Activated CD4-positive, alpha-beta memory T cell treated with anti-CD3 and anti-CD28 coated beads for 36 hours (primary cell): ENCODE measurements around the gene MEIS3. TPM values are rescaled to one million over a fixed set of nuclear protein-coding genes. Genes with fewer than 3 reads are reported as not detected.

ENCODE experiments used
- CTCF ChIA-PET: fragments of 350-600 bp; sonication (Branson Sonifier 250); formaldehyde crosslinking; loops from one replicate; lab custom pipeline; 2021; ENCODE audit warnings: antibody characterized with exemption, inconsistent platforms; lab: Charles Lee
- POLR2A ChIA-PET: fragments of 350-600 bp; sonication (Branson Sonifier 250); formaldehyde crosslinking; loops from one replicate; lab custom pipeline; 2021; ENCODE audit warnings: antibody characterized with exemption; lab: Charles Lee
- DNase-seq: peaks from one replicate; pipeline ENCODE4 v3.0.0-alpha.2; 2020
- H3K27ac Mint-ChIP-seq: one replicate; pipeline ENCODE4 v1.8.0; 2021; ENCODE audit warnings: mixed read lengths
- H3K27me3 Mint-ChIP-seq: one replicate; pipeline ENCODE4 v1.8.0; 2021; ENCODE audit warnings: mixed read lengths
- H3K36me3 Mint-ChIP-seq: one replicate; pipeline ENCODE4 v1.8.0; 2021; ENCODE audit warnings: mixed read lengths
- H3K4me1 Mint-ChIP-seq: one replicate; pipeline ENCODE4 v1.8.0; 2021; ENCODE audit warnings: low read depth, mixed read lengths
- H3K4me3 Mint-ChIP-seq: one replicate; pipeline ENCODE4 v1.8.0; 2021; ENCODE audit warnings: mild to moderate bottlenecking, mixed read lengths
- H3K9me3 Mint-ChIP-seq: one replicate; pipeline ENCODE4 v1.8.0; 2021; ENCODE audit warnings: mixed read lengths
- intact Hi-C: fragments of 100-400 bp; cut with micrococcal nuclease; formaldehyde crosslinking; loops from one replicate; pipeline ENCODE4 v1.15.1; 2023
- total RNA-seq, 2 experiments: library from RNA; stranded (reverse); gene quantifications; one replicate each; pipeline ENCODE4 v1.2.3, GENCODE V29; 2021

MEIS3 gene
- total RNA-seq, 2 experiments from 2014 or later, result 0.26 to 0.63 TPM

GRCh38 chr19:47434088-47434487 is 14.8 kb upstream of the MEIS3 start:
- no peaks in the 10 kb centered on the region for H3K36me3 Mint-ChIP-seq
- peaks cover 42% of the 10 kb centered on the region for H3K27me3 Mint-ChIP-seq
- DNase-seq, result no peak
- no peaks in the 10 kb centered on the region for H3K9me3 Mint-ChIP-seq
- H3K4me3 Mint-ChIP-seq, result no peak overlapping the region
- H3K27ac Mint-ChIP-seq, result no peak overlapping the region
- intact Hi-C loops, result loop anchor here (10.0 kb wide), 1 partner anchor 171 kb away; the partner anchor contains the start of gene BICRA
- POLR2A ChIA-PET, result interaction anchor here (0.6 kb wide), 1 partner anchor 14 kb away, joined by 3 read pairs; no protein-coding TSS in a partner anchor
- H3K4me1 Mint-ChIP-seq, result peaks cover 24% of the 10 kb centered on the region
- CTCF ChIA-PET, result interaction anchor here (1.2 to 8.0 kb wide), 6 partner anchors 50 to 275 kb away, joined by 3 to 193 read pairs (median 62); partner anchors contain the start of genes DHX34, EHD2, KPTN and NAPA

DNA sequence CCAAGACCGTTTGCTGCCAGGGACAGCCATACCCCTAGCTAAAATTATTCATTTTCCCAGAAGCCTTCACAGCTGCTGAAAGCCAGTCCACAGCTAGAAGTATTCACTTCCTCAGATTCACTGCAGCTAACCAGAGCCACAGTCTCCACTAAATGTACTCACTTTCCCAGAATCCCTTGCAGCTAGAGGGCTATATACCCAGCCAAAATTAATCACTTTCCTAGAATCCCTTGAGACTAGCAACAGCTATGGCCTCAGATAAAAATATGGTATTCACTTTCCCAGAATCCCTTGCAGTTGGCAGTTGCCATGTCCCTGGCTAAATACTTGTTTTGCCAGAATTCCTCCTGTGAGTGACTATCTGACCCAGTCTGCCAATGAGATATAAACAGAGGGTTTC is 13.8 kb upstream of the MEIS3 start:
- Mint-ChIP-seq H3K27ac (no peak overlapping the region), H3K36me3 (no peaks in the 10 kb centered on the region), H3K9me3 (no peaks in the 10 kb centered on the region), H3K4me3 (no peak overlapping the region), H3K4me1 (peaks cover 24% of the 10 kb centered on the region), H3K27me3 (peaks cover 36% of the 10 kb centered on the region)
- intact Hi-C loops, result loop anchor here (10.0 kb wide), 1 partner anchor 172 kb away; the partner anchor contains the start of gene BICRA
- ChIA-PET CTCF (interaction anchor here (0.6 to 8.0 kb wide), 11 partner anchors 13 to 420 kb away, joined by 3 to 193 read pairs (median 6); partner anchors contain the start of genes DHX34, EHD2, KPTN and NAPA), POLR2A (interaction anchor here (1.1 kb wide), 1 partner anchor 12 kb away, joined by 3 read pairs; no protein-coding TSS in a partner anchor)
- no peak for DNase-seq

GRCh38 chr19:47432499-47432898 is 13.2 kb upstream of the MEIS3 start:
- CTCF ChIA-PET, result interaction anchor here (0.6 to 8.0 kb wide), 10 partner anchors 10 to 436 kb away, joined by 3 to 193 read pairs (median 3); partner anchors contain the start of genes EHD2, KPTN and NAPA
- no peak for DNase-seq
- intact Hi-C loops, result loop anchor here (10.0 kb wide), 1 partner anchor 172 kb away; the partner anchor contains the start of gene BICRA
- POLR2A ChIA-PET, result interaction anchor here (1.1 kb wide), 1 partner anchor 12 kb away, joined by 3 read pairs; no protein-coding TSS in a partner anchor
- no peak overlapping the region for H3K27ac Mint-ChIP-seq
- peaks cover 31% of the 10 kb centered on the region for H3K27me3 Mint-ChIP-seq
- H3K4me3 Mint-ChIP-seq, result no peak overlapping the region
- peaks cover 24% of the 10 kb centered on the region for H3K4me1 Mint-ChIP-seq
- no peaks in the 10 kb centered on the region for H3K9me3 Mint-ChIP-seq
- H3K36me3 Mint-ChIP-seq, result no peaks in the 10 kb centered on the region

- POLR2A ChIA-PET, result no interaction called here
- CTCF ChIA-PET, result interaction anchor here (0.7 to 8.0 kb wide), 5 partner anchors 10 to 436 kb away, joined by 3 to 193 read pairs (median 6); partner anchors contain the start of genes EHD2 and KPTN
- H3K4me3 Mint-ChIP-seq, result no peak overlapping the region
Measured at GRCh38 chr19:47432091-47432490, 12.8 kb upstream of the MEIS3 start.

DNA sequence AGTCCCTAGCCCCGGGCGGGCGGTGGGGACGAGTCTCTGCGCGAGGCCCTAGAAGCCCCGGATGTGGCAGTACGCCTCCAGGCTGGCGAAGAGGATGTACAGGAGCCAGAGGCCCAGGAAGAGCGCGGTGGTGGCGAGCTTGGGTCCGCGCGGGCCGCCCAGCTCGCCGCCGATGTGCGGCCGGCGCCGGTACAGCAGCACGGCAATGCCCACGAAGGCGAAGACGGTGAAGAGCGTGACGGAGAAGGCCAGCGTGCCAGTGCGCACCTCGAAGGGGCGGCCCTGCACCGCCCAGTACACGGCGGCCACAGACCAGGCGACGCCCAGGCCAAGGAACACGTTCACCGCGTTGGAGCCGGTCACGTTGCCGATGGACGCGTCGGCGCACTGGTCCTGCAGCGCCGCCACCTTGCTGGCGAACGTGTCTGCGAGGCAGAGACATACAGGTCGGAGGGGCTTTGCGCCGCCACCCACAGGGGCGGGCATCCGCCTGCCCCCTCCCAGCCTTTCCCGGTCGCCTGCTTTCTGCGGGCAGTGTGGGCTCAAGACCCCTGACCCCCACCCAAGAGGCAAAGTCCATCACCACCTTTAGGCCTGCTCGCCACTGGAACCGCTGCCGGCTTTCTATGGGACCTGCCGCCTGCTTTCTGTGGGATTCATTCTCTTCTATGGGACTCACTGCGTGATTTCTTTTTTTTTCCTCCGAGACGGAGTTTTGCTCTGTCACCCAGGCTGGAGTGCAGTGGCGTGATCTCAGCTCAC is 10.9 kb upstream of the MEIS3 start:
- no peak overlapping the region for H3K27ac Mint-ChIP-seq
- intact Hi-C loops, result loop anchor here (10.0 kb wide), 1 partner anchor 175 kb away; the partner anchor contains the start of gene BICRA
- no peaks in the 10 kb centered on the region for H3K9me3 Mint-ChIP-seq
- peak overlapping the region; percentile 23 for H3K4me3 Mint-ChIP-seq
- H3K27me3 Mint-ChIP-seq, result peaks cover 30% of the 10 kb centered on the region
- CTCF ChIA-PET, result interaction anchor here (1.0 to 3.0 kb wide), 4 partner anchors 39 to 276 kb away, joined by 4 to 17 read pairs (median 10); partner anchors contain the start of gene KPTN
- peak; percentile 59 for DNase-seq
- H3K36me3 Mint-ChIP-seq, result no peaks in the 10 kb centered on the region
- peaks cover 11% of the 10 kb centered on the region for H3K4me1 Mint-ChIP-seq
- POLR2A ChIA-PET, result no interaction called here

More at GRCh38 chr19:47432091-47432490, 12.8 kb upstream of the MEIS3 start:
- H3K9me3 Mint-ChIP-seq, result no peaks in the 10 kb centered on the region
- intact Hi-C loops, result loop anchor here (10.0 kb wide), 1 partner anchor 173 kb away; the partner anchor contains the start of gene BICRA
- no peak overlapping the region for H3K27ac Mint-ChIP-seq
- no peak for DNase-seq
- H3K36me3 Mint-ChIP-seq, result no peaks in the 10 kb centered on the region
- peaks cover 24% of the 10 kb centered on the region for H3K4me1 Mint-ChIP-seq
- peaks cover 27% of the 10 kb centered on the region for H3K27me3 Mint-ChIP-seq

GRCh38 chr19:47429140-47429793 is 9.9 kb upstream of the MEIS3 start:
- no peaks in the 10 kb centered on the region for H3K9me3 Mint-ChIP-seq
- ChIA-PET POLR2A (no interaction called here), CTCF (interaction anchor here (1.0 to 3.0 kb wide), 13 partner anchors 7 to 284 kb away, joined by 3 to 25 read pairs (median 7); partner anchors contain the start of genes EHD2 and KPTN)
- H3K4me1 Mint-ChIP-seq, result peaks cover 10% of the 10 kb centered on the region
- no peak for DNase-seq
- no peak overlapping the region for H3K27ac Mint-ChIP-seq
- H3K27me3 Mint-ChIP-seq, result peaks cover 33% of the 10 kb centered on the region
- intact Hi-C loops, result no loop called here
- H3K4me3 Mint-ChIP-seq, result no peak overlapping the region
- no peaks in the 10 kb centered on the region for H3K36me3 Mint-ChIP-seq

DNA sequence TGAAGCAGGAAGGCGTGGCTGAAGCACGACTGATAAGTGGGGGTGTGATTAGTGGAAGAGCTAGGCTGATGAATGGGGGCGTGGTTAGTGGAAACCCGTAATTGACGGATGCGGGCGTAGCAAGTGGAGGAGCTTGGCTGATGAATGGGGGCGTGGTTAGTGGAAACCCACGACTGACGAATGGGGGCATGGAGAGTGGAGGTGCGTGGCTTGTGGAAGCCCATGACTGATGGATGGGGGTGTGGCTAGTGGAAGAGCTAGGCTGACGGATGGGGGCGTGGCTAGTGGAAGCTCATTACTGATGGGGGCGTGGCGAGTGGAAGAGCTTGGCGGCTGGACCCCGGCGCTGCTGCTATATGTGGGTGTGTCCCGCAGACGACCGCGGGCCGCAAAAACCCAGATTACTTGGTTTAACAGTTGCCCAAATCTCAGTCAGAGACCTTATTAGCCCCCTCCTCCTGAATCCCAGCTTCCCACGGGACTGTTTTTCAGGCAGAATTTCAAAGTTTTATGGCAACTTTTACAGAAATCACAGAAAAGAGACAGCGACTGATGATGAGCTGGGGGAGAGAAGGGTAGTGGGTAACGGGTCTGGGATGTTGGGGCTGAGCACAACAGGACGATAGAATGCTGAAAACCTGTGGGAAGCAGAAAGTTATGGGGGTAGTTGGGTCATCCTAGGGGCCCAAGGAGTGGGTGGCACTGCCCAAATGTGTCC is 9.0 kb upstream of the MEIS3 start:
- CTCF ChIA-PET, result interaction anchor here (0.8 to 3.0 kb wide), 21 partner anchors 8 to 308 kb away, joined by 3 to 25 read pairs (median 7); partner anchors contain the start of genes DHX34, EHD2, KPTN and NAPA
- peaks cover 40% of the 10 kb centered on the region for H3K27me3 Mint-ChIP-seq
- peak; percentile 92 for DNase-seq
- peaks cover 10% of the 10 kb centered on the region for H3K4me1 Mint-ChIP-seq
- POLR2A ChIA-PET, result interaction anchor here (0.8 to 1.0 kb wide), 2 partner anchors 154 to 172 kb away, joined by 3 to 4 read pairs; no protein-coding TSS in a partner anchor
- no peak overlapping the region for H3K27ac Mint-ChIP-seq
- H3K9me3 Mint-ChIP-seq, result no peaks in the 10 kb centered on the region
- intact Hi-C loops, result no loop called here
- no peaks in the 10 kb centered on the region for H3K36me3 Mint-ChIP-seq
- H3K4me3 Mint-ChIP-seq, result no peak overlapping the region

DNA sequence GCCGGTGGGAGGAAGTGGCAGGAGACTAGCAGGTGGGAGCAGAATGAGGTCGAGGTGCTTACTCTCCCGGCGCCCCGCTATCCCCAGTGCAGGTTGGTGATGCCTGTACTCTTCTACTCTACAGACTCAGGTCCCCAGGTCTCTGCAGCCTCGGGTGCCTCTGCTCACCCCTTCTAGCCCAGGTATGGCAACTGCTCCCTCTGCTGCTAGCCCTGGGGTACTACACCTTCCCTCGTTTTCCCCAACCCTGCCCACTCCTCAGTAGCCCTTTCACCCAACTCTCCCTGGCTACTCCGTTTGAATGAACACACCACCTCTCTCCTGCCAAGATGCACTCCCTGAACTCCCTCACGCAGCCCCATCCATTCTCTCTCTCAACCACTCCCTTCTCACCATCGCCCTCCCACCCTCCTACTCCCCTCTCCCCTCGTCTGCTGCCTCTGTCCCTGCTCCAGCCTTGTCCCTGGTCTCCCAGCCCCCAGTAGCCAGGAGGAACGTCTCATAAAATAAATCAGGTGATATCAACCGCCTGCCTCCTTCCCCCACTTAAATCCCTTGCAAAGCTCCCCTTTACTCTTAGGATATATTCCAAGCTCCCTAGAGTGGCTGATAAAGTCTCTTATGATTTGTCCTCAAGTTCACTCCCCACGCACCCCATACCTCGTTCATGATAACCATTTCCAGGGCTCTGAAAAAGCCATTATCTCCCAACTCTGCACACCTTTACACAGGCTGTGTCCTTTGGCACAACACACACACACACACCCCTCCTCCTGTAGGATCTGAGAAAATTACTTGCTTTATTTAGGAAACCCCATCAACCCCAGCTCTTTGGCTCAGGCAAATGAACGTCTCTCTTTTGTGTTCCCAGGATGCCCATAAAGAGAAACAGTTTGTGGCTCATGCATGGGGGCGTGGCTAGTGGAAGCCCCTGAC is 8.2 kb upstream of the MEIS3 start:
- no peak overlapping the region for H3K27ac Mint-ChIP-seq
- H3K4me1 Mint-ChIP-seq, result peaks cover 10% of the 10 kb centered on the region
- no peaks in the 10 kb centered on the region for H3K9me3 Mint-ChIP-seq
- peaks cover 47% of the 10 kb centered on the region for H3K27me3 Mint-ChIP-seq
- H3K4me3 Mint-ChIP-seq, result no peak overlapping the region
- POLR2A ChIA-PET, result interaction anchor here (0.8 to 1.0 kb wide), 2 partner anchors 154 to 173 kb away, joined by 3 to 4 read pairs; no protein-coding TSS in a partner anchor
- peak; percentile 83 for DNase-seq
- CTCF ChIA-PET, result interaction anchor here (0.8 to 3.0 kb wide), 20 partner anchors 9 to 309 kb away, joined by 3 to 25 read pairs (median 7); partner anchors contain the start of genes DHX34, EHD2, KPTN and NAPA
- H3K36me3 Mint-ChIP-seq, result no peaks in the 10 kb centered on the region
- intact Hi-C loops, result loop anchor here (2.0 kb wide), 1 partner anchor 131 kb away; no protein-coding TSS in a partner anchor

DNA sequence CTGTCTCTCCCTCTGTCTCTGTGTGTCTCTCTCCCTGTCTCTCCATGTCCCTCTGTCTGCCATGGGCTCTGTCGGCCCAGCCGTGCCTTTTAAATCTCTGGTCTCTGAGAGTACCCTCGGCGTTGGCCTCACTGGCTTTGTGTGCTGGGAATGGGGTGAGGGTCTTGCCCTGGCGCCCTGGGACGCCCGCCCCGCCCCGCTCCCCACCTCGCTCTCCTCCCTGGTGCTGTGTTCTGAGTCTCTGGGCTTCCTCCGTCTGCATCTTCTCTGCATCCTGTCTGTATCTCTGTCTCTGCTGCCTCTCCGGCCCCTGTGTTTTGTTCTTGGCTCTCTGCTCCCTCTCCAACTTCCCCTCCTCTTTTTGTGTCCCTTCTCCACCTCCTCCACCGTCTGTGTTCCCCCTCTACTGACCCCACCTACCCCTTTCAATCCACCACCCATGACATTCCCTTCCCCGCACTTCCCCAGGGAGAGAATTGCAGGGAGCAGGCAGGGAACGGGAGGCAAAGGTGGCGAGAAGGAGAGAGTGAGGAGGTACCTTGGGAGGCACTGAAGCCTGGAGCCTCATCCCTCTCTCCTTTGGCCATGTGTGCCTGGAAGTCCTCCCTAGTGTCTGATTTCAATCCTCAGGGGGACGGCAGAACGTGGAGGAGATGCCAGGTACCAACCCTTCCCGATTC is 4.0 kb upstream of the MEIS3 start:
- no peak overlapping the region for H3K4me3 Mint-ChIP-seq
- H3K27ac Mint-ChIP-seq, result no peak overlapping the region
- intact Hi-C loops, result no loop called here
- CTCF ChIA-PET, result no interaction called here
- DNase-seq, result no peak
- peaks cover 54% of the 10 kb centered on the region for H3K27me3 Mint-ChIP-seq
- peaks cover 15% of the 10 kb centered on the region for H3K4me1 Mint-ChIP-seq
- H3K9me3 Mint-ChIP-seq, result no peaks in the 10 kb centered on the region
- POLR2A ChIA-PET, result no interaction called here
- H3K36me3 Mint-ChIP-seq, result no peaks in the 10 kb centered on the region
